ENCODE measurements around the gene FAM216B.

GRCh38 chr13:42757678-42758420, 23.5 kb upstream of the FAM216B start:
- TF ChIP-seq POLR2AphosphoS5 (IDR thresholded peaks at IDR 0.05; ENCODE audit: low read depth, low read length) = no peak
- no peak for TF ChIP-seq POLR2A (IDR thresholded peaks at IDR 0.05; ENCODE audit: low read depth, low read length)
- TF ChIP-seq TAF1 (IDR thresholded peaks at IDR 0.05; ENCODE audit: borderline replicate concordance, low read depth, low read length) = no peak

All from GM12892 (cell line).